SK-N-SH treated with all-trans-retinoic acid at 6 μM for 48 hours (cell line): ENCODE data around the gene PTPRC.

Experiments used
- ARNTL ChIP-seq: fragments of 450-650 bp; formaldehyde crosslinking; IDR thresholded peaks from 2 replicates; pipeline ENCODE4 v1.5.0; 2020; ENCODE audit warnings: low read depth, mild to moderate bottlenecking, moderate library complexity, borderline replicate concordance
- BACH2 ChIP-seq: fragments of 250-450 bp; sonication (Bioruptor Pico); IDR thresholded peaks from 2 replicates; pipeline ENCODE4 v1.9.0; 2021; ENCODE audit warnings: mild to moderate bottlenecking, borderline replicate concordance
- CREB5 ChIP-seq: fragments of 250-450 bp; sonication (Bioruptor Pico); IDR thresholded peaks from 2 replicates; pipeline ENCODE4 v1.5.1; 2020; ENCODE audit warnings: low read depth, mild to moderate bottlenecking, moderate library complexity
- CSDC2 ChIP-seq: fragments of 250-450 bp; sonication (Bioruptor Pico); IDR thresholded peaks from 2 replicates; pipeline ENCODE4 v1.5.0; 2020; ENCODE audit warnings: mild to moderate bottlenecking, moderate library complexity
- ESRRG ChIP-seq: fragments of 250-450 bp; sonication (Bioruptor Pico); IDR thresholded peaks from 2 replicates; pipeline ENCODE4 v1.6.1; 2021; ENCODE audit warnings: mild to moderate bottlenecking
- ZFP3 ChIP-seq: fragments of 250-450 bp; sonication (Bioruptor Pico); IDR thresholded peaks from 2 replicates; pipeline ENCODE4 v1.5.0; 2020; ENCODE audit warnings: mild to moderate bottlenecking, moderate library complexity
- ZFP30 ChIP-seq: fragments of 450-650 bp; formaldehyde crosslinking; IDR thresholded peaks from 2 replicates; pipeline ENCODE4 v1.5.0; 2022; ENCODE audit warnings: mild to moderate bottlenecking, moderate library complexity
- ZNF8 ChIP-seq: fragments of 450-650 bp; formaldehyde crosslinking; IDR thresholded peaks from 2 replicates; pipeline ENCODE4 v1.5.0; 2020; ENCODE audit warnings: mild to moderate bottlenecking, moderate library complexity
- TF ChIP-seq, protein P1 (sequence below): fragments of 250-450 bp; sonication (Bioruptor Pico); IDR thresholded peaks from 2 replicates; pipeline ENCODE4 v1.8.0; 2020; ENCODE audit warnings: mild to moderate bottlenecking, moderate library complexity, borderline replicate concordance

- TF ChIP-seq BACH2 (CRISPR knock-in tag), result no peak
- TF ChIP-seq CREB5 (CRISPR knock-in tag), result no peak
- TF ChIP-seq ZNF8 (CRISPR knock-in tag), result no peak
- no peak for TF ChIP-seq CSDC2 (CRISPR knock-in tag)
- no peak for TF ChIP-seq ESRRG (CRISPR knock-in tag)
- TF ChIP-seq, protein P1, sequence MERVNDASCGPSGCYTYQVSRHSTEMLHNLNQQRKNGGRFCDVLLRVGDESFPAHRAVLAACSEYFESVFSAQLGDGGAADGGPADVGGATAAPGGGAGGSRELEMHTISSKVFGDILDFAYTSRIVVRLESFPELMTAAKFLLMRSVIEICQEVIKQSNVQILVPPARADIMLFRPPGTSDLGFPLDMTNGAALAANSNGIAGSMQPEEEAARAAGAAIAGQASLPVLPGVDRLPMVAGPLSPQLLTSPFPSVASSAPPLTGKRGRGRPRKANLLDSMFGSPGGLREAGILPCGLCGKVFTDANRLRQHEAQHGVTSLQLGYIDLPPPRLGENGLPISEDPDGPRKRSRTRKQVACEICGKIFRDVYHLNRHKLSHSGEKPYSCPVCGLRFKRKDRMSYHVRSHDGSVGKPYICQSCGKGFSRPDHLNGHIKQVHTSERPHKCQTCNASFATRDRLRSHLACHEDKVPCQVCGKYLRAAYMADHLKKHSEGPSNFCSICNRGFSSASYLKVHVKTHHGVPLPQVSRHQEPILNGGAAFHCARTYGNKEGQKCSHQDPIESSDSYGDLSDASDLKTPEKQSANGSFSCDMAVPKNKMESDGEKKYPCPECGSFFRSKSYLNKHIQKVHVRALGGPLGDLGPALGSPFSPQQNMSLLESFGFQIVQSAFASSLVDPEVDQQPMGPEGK (CRISPR knock-in tag), result no peak
- TF ChIP-seq ARNTL (CRISPR knock-in tag), result no peak
- no peak for TF ChIP-seq ZFP30
- TF ChIP-seq ZFP3 (CRISPR knock-in tag), result no peak
These were observed 29.0 kb downstream of the PTPRC start for GRCh38 chr1:198667807-198668206.
